VCaP (cell line): ENCODE measurements around the gene UGT1A6.
A peak's percentile ranks its signal among the peaks of the same experiment; 100 is the strongest.

Experiments used
- H3K27ac ChIP-seq: fragments of 450-650 bp; 2 replicates; pipeline ENCODE4 v1.5.1; 2017
- TF ChIP-seq, protein P1 (sequence below): fragments of 450-650 bp; conservative IDR thresholded peaks from 2 replicates; pipeline ENCODE4 v1.5.1; 2017; ENCODE audit warnings: mild to moderate bottlenecking, moderate library complexity

Gene UGT1A6

GRCh38 chr2:233699424-233700027 lies 6.8 kb downstream of the UGT1A6 start:
- TF ChIP-seq, protein P1, sequence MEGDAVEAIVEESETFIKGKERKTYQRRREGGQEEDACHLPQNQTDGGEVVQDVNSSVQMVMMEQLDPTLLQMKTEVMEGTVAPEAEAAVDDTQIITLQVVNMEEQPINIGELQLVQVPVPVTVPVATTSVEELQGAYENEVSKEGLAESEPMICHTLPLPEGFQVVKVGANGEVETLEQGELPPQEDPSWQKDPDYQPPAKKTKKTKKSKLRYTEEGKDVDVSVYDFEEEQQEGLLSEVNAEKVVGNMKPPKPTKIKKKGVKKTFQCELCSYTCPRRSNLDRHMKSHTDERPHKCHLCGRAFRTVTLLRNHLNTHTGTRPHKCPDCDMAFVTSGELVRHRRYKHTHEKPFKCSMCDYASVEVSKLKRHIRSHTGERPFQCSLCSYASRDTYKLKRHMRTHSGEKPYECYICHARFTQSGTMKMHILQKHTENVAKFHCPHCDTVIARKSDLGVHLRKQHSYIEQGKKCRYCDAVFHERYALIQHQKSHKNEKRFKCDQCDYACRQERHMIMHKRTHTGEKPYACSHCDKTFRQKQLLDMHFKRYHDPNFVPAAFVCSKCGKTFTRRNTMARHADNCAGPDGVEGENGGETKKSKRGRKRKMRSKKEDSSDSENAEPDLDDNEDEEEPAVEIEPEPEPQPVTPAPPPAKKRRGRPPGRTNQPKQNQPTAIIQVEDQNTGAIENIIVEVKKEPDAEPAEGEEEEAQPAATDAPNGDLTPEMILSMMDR: no peak
- H3K27ac ChIP-seq: peak overlapping the region; percentile 92

GRCh38 chr2:233700028-233700635 lies 7.4 kb downstream of the UGT1A6 start:
- H3K27ac ChIP-seq: peak overlapping the region; percentile 92
- TF ChIP-seq, protein P1: no peak

- H3K27ac ChIP-seq: peak overlapping the region; percentile 92
Observed at GRCh38 chr2:233700842-233701241, 8.2 kb downstream of the UGT1A6 start.

DNA sequence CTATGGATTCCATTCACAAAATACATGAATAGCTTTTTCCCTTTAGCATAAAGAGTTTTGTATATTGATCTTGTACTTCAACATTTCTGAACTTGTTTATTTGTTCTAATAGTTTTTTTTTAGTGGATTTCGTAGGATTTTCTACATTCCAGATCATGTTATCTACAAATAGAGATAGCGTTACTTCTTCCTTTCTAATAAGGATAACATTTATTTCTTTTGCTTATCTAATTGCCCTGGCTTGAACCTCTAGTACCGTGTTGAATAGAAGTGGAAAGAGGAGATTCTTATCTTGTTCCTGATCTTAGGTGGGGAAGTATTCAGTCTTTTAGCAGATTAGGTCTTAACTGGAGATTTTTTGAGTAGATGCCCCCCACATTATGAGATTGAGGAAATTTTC lies 9.5 kb downstream of the UGT1A6 start:
- no peak overlapping the region for H3K27ac ChIP-seq
- TF ChIP-seq, protein P1: no peak

GRCh38 chr2:233705911-233706506 lies 13.3 kb downstream of the UGT1A6 start:
- no peak overlapping the region; the same call in 1 of the 2 replicates for H3K27ac ChIP-seq
- TF ChIP-seq, protein P1: no peak

- TF ChIP-seq, protein P1: no peak
- no peak overlapping the region; the same call in 1 of the 2 replicates for H3K27ac ChIP-seq
Observed at GRCh38 chr2:233706720-233707119, 14.0 kb downstream of the UGT1A6 start.

DNA sequence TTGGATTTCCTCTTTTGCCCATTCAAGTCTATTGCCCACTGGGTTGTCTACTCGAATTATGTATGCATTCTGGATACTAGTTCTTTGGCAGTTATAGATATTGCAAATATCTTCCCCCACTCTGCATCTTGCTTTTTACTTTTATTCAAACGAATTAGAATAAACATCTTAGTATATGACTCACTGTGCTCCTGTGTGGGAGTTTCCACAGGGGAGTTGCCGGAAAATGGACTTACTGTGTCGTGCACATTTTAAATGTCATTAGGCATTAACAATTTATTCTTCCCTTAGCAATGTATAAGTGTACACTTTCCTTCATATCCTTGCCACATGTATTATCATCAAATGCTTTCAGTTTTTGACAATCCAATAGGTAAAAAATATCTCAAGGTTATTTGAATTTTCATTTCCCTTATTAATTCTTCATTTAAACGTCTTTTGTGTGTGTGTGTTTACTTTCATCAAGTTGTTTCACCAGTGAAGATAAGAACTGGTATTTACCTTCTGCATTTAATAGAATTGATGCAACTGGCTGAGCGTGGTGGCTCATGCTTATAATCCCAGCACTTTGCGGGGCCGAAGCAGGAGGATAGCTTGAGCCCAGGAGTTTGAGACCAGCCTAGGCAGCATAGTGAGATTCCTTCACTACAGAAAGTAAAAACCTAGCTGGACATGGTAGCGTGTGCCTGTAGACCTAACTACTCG lies 15.4 kb downstream of the UGT1A6 start:
- H3K27ac ChIP-seq: no peak overlapping the region
- TF ChIP-seq, protein P1: no peak
